GM13977 (cell line): ENCODE measurements around the gene FBXO34.
A peak's percentile ranks its signal among the peaks of the same experiment; 100 is the strongest.

Experiments
- DNase-seq: peaks from one replicate; pipeline ENCODE4 v3.0.0; 2012; ENCODE audit warnings: low spot score
- CTCF ChIP-seq: IDR thresholded peaks from 2 replicates; pipeline ENCODE4 v1.5.1; 2012; ENCODE audit warnings: mild to moderate bottlenecking, control low read depth; ENCODE audit not compliant: insufficient read depth; ENCODE audit errors: extremely low read depth, missing control alignments
- in situ Hi-C: fragments of 300-500 bp; cut with MboI; formaldehyde crosslinking; loops from one replicate; pipeline ENCODE4 v1.12.0; 2022; ENCODE audit warnings: low sequenced_read_pairs, low pct_unique_long_range_greater_than_20kb, mixed read lengths, inconsistent platforms; ENCODE audit not compliant: unreplicated experiment

Gene FBXO34

GRCh38 chr14:55274751-55275150, 3.5 kb downstream of the FBXO34 start:
- in situ Hi-C loops, result loop anchor here (25.0 kb wide), 1 partner anchor 88 kb away; no protein-coding TSS in a partner anchor
- DNase-seq, result no peak
- TF ChIP-seq CTCF, result no peak

GRCh38 chr14:55276736-55277135, 5.5 kb downstream of the FBXO34 start:
- in situ Hi-C loops, result no loop called here
- no peak for TF ChIP-seq CTCF
- no peak for DNase-seq

- DNase-seq, result peak; percentile 54
- no peak for TF ChIP-seq CTCF
- in situ Hi-C loops, result no loop called here
These were observed 6.9 kb downstream of the FBXO34 start for GRCh38 chr14:55277972-55278740.

- peak; percentile 39 for DNase-seq
- no peak for TF ChIP-seq CTCF
- in situ Hi-C loops, result no loop called here
These were observed 8.2 kb downstream of the FBXO34 start for GRCh38 chr14:55279384-55279783.

DNA sequence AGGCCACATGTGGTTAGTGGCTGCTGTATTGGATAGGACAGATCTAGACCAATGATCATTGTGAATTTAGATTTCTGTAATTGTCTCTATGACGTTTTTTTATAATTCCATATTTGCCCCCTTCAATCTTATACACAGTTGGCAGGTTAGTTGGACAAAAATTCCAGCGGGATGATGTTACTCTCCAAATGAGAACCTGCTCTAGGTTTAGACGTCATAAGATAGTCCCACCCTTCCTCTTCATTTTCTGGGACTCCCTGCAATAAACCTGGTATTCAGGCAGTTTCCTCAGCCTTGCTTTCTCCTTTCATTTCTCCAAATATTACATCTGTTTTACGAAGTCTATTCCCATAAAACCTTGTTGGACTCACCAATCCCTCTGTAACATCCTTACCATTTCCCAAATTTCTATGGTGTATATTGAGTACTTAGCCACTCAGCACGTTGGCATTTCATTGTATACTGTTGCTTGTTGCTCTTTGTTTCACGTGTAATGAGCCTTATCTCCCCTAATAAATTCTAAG, 10.2 kb downstream of the FBXO34 start:
- in situ Hi-C loops, result no loop called here
- no peak for TF ChIP-seq CTCF

DNA sequence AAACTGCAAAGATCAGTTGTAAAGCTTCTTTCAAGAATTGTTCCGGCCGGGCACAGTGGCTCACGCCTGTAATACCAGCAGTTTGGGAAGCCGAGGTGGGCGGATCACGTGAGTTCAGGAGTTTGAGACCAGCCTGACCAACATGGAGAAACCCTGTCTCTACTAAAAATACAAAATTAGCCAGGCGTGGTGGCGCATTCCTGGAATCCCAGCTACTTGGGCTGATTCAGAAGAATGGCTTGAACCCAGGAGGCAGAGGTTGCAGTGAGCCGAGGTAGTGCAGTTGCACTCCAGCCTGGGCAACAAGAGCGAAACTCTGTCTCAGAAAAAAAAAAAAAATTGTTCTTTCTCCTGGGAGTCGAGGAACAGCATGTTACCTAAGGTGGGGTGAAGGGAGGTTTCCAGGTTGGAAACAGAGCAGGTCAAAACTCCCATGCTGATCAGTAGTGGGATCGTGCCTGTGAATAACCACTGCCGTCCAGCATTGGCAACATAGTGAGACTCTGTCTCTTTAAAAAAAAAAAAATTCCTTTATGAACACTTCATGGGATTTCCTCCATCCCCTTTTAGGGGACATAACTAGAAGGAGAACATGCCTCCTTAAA, 13.9 kb downstream of the FBXO34 start:
- in situ Hi-C loops, result no loop called here
- TF ChIP-seq CTCF, result no peak
- DNase-seq, result no peak

More for the DNA sequence above, 10.2 kb downstream of the FBXO34 start:
- no peak for DNase-seq
